HG03520 (cell line): ENCODE data around the gene PXN.

Source experiments
- ATAC-seq: cut with Tn5 transposase; IDR thresholded peaks from one replicate; pipeline ENCODE4 v1.9.1; 2021; ENCODE audit warnings: mild to moderate bottlenecking, moderate library complexity; ENCODE audit not compliant: unreplicated experiment

Gene PXN

GRCh38 chr12:120265473-120266179 lies at the start of gene PXN:
Gene PXN, minus strand, starts transcription at chr12:120265730. Its CDS starts 101 bp downstream, at chr12:120265629.
- peak; percentile 35 for ATAC-seq

GRCh38 chr12:120314220-120314619 lies 48.7 kb upstream of the PXN start:
- ATAC-seq: no peak

- peak; percentile 89 for ATAC-seq
Measured at GRCh38 chr12:120301962-120302815, 36.7 kb upstream of the PXN start, which contains the start of gene SIRT4. Gene SIRT4, plus strand, starts transcription at chr12:120302321. Its CDS starts 1,241 bp downstream, at chr12:120303562.

GRCh38 chr12:120292661-120293531 lies 27.4 kb upstream of the PXN start, which contains the start of gene RNU4-1:
Gene RNU4-1, minus strand, starts transcription at chr12:120293237.
- ATAC-seq: peak; percentile 28

GRCh38 chr12:120292411-120292660 lies 26.8 kb upstream of the PXN start:
- ATAC-seq: peak; percentile 13

- no peak for ATAC-seq
Measured at GRCh38 chr12:120290609-120291305, 25.2 kb upstream of the PXN start.

GRCh38 chr12:120287491-120287890 lies 22.0 kb upstream of the PXN start:
- no peak for ATAC-seq

GRCh38 chr12:120286768-120287490 lies 21.4 kb upstream of the PXN start:
- ATAC-seq: no peak

GRCh38 chr12:120284381-120284780 lies 18.9 kb upstream of the PXN start:
- no peak for ATAC-seq

GRCh38 chr12:120283318-120283717 lies 17.8 kb upstream of the PXN start:
- ATAC-seq: no peak

GRCh38 chr12:120278137-120279069 lies 12.9 kb upstream of the PXN start:
- no peak for ATAC-seq

GRCh38 chr12:120276734-120277133 lies 11.2 kb upstream of the PXN start:
- ATAC-seq: no peak

- ATAC-seq: no peak
Measured at GRCh38 chr12:120267736-120268135, 2.2 kb upstream of the PXN start.

GRCh38 chr12:120266180-120266870 lies 795 bp upstream of the PXN start:
- ATAC-seq: no peak

- no peak for ATAC-seq
Measured at GRCh38 chr12:120264904-120265472, 542 bp downstream of the PXN start.

- ATAC-seq: no peak
Measured at GRCh38 chr12:120264086-120264903, 1.2 kb downstream of the PXN start.

GRCh38 chr12:120263748-120264085 lies 1.8 kb downstream of the PXN start:
- no peak for ATAC-seq
